ENCODE results near the gene DNAJB11. TPM values are rescaled to one million over a fixed set of nuclear protein-coding genes. Genes with fewer than 3 reads are reported as not detected.

DNAJB11 gene
- total RNA-seq, 1 experiment from 2014 or later, result 87.9 TPM

- TF ChIP-seq POLR2AphosphoS5 (IDR thresholded peaks at IDR 0.05; ENCODE audit: low read depth, low read length) (no peak), REST (IDR thresholded peaks at IDR 0.05; ENCODE audit: insufficient read depth in 1 of 2, low read depth in 2 of 2, low read length in 1 of 2) (no peak), CTCF (IDR thresholded peaks at IDR 0.05) (no peak), SIN3A (IDR thresholded peaks at IDR 0.05; ENCODE audit: borderline replicate concordance, insufficient read depth, low read depth, low read length) (no peak), TCF7L2 (IDR thresholded peaks at IDR 0.05; ENCODE audit: low read depth, low read length) (no peak)
- intact Hi-C loops (cut with micrococcal nuclease; ENCODE audit: unreplicated experiment), result no loop called here
- in situ Hi-C loops (cut with HindIII; ENCODE audit: low pct_unique_long_range_greater_than_20kb, low sequenced_read_pairs), result no loop called here
- no TSS peak for BruUV-seq (replicated peaks)
- Histone ChIP-seq H3K36me3 (ENCODE audit: control insufficient read depth, insufficient read depth, low read length) (peaks cover 3% of the 10 kb centered on the region), H3K4me3 (ENCODE audit: low read depth in 2 of 2, low read length in 2 of 2) (no peak overlapping the region), H3K9me3 (ENCODE audit: control insufficient read depth, insufficient read depth, low read depth, low read length) (no peaks in the 10 kb centered on the region), H3K4me1 (ENCODE audit: control insufficient read depth, insufficient read depth, low read length) (no peaks in the 10 kb centered on the region), H3K27ac (ENCODE audit: low read length) (no peak overlapping the region), H3K27me3 (ENCODE audit: control insufficient read depth, insufficient read depth, low read length) (no peaks in the 10 kb centered on the region)
- no peak for DNase-seq (ENCODE audit: low read depth, low spot score)
- CTCF ChIA-PET, result interaction anchor here (0.5 kb wide), 1 partner anchor 573 kb away, joined by 4 read pairs; no protein-coding TSS in a partner anchor
- POLR2A ChIA-PET, result no interaction called here
- ATAC-seq, result no peak
These were observed 18.0 kb upstream of the DNAJB11 start for GRCh38 chr3:186552408-186553031.

DNA sequence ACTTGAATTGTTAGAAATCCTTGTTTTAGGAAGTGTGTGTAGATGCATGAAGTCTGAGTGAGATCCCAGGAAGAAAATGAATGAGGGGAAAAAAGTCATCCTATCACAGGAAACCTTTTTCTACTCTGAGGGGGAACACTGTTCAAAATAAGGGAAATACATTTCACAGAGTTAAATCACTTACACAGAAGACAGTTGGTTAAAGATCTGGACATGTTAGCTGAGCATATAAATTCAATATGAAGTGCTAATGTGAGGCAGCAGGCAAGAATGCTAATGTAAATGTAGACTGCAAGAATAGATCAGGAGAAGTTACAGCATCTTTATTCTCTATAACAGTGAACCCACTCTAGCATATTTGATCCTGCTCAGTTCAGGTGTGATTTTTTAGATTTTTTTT lies 5.9 kb upstream of the DNAJB11 start:
- no peak for ATAC-seq
- H3K27me3 ChIP-seq (ENCODE audit: control insufficient read depth, insufficient read depth, low read length), result no peaks in the 10 kb centered on the region
- H3K4me3 ChIP-seq (ENCODE audit: low read depth in 2 of 2, low read length in 2 of 2), result no peak overlapping the region
- H3K9me3 ChIP-seq (ENCODE audit: control insufficient read depth, insufficient read depth, low read depth, low read length), result no peaks in the 10 kb centered on the region
- in situ Hi-C loops (cut with HindIII; ENCODE audit: low pct_unique_long_range_greater_than_20kb, low sequenced_read_pairs) (no loop called here), intact Hi-C loops (cut with micrococcal nuclease; ENCODE audit: unreplicated experiment) (no loop called here)
- CTCF ChIA-PET, result no interaction called here
- peaks cover 3% of the 10 kb centered on the region; the same call in 1 of the 2 replicates for H3K36me3 ChIP-seq (ENCODE audit: control insufficient read depth, insufficient read depth, low read length)
- no peak overlapping the region for H3K27ac ChIP-seq (ENCODE audit: low read length)
- POLR2A ChIA-PET, result no interaction called here
- BruUV-seq (replicated peaks), result no TSS peak
- TF ChIP-seq TCF7L2 (IDR thresholded peaks at IDR 0.05; ENCODE audit: low read depth, low read length), result no peak
- TF ChIP-seq CTCF (IDR thresholded peaks at IDR 0.05), result no peak
- TF ChIP-seq REST (IDR thresholded peaks at IDR 0.05; ENCODE audit: insufficient read depth in 1 of 2, low read depth in 2 of 2, low read length in 1 of 2), result no peak
- TF ChIP-seq SIN3A (IDR thresholded peaks at IDR 0.05; ENCODE audit: borderline replicate concordance, insufficient read depth, low read depth, low read length), result no peak
- no peak for TF ChIP-seq POLR2AphosphoS5 (IDR thresholded peaks at IDR 0.05; ENCODE audit: low read depth, low read length)
- DNase-seq (ENCODE audit: low read depth, low spot score), result no peak
- peaks cover 9% of the 10 kb centered on the region for H3K4me1 ChIP-seq (ENCODE audit: control insufficient read depth, insufficient read depth, low read length)
